ENCODE results near the gene C8B.

- TF ChIP-seq REST (IDR thresholded peaks at IDR 0.05; ENCODE audit: unreplicated experiment) (no peak), CTCF (conservative IDR thresholded peaks at IDR 0.05; ENCODE audit: low read depth in 2 of 2) (no peak), POLR2AphosphoS5 (IDR thresholded peaks at IDR 0.05; ENCODE audit: low read depth) (no peak), CREB1 (CRISPR knock-in tag; IDR thresholded peaks at IDR 0.05; ENCODE audit: low read depth) (no peak), EZH2 (IDR thresholded peaks at IDR 0.05; ENCODE audit: low read depth, unreplicated experiment) (no peak), EZH2phosphoT487 (IDR thresholded peaks at IDR 0.05; ENCODE audit: unreplicated experiment) (no peak), ETS1 (IDR thresholded peaks at IDR 0.05) (no peak), JUNB (IDR thresholded peaks at IDR 0.05; ENCODE audit: unreplicated experiment) (no peak), ZNF114 (CRISPR knock-in tag; IDR thresholded peaks at IDR 0.05) (no peak), NANOG (IDR thresholded peaks at IDR 0.05; ENCODE audit: borderline replicate concordance) (no peak), STAT1 (IDR thresholded peaks at IDR 0.05; ENCODE audit: unreplicated experiment) (no peak)
Measured at GRCh38 chr1:56898005-56898373, 67.8 kb downstream of the C8B start.

Measured in GM23338 (cell line).